SK-N-SH treated with all-trans-retinoic acid at 6 μM for 48 hours (cell line): Measurements from ENCODE around the gene SCFD1.

Experiments used
- ARNTL ChIP-seq: fragments of 450-650 bp; formaldehyde crosslinking; IDR thresholded peaks from 2 replicates; pipeline ENCODE4 v1.5.0; 2020; ENCODE audit warnings: low read depth, mild to moderate bottlenecking, moderate library complexity, borderline replicate concordance
- GLIS3 ChIP-seq: fragments of 250-450 bp; sonication (Bioruptor Pico); IDR thresholded peaks from 2 replicates; pipeline ENCODE4 v1.5.0; 2020; ENCODE audit warnings: mild to moderate bottlenecking, moderate library complexity
- ISL1 ChIP-seq: fragments of 250-450 bp; sonication (Bioruptor Pico); IDR thresholded peaks from 2 replicates; pipeline ENCODE4 v2.1.2; 2022; ENCODE audit warnings: mild to moderate bottlenecking, moderate library complexity
- ZFP3 ChIP-seq: fragments of 250-450 bp; sonication (Bioruptor Pico); IDR thresholded peaks from 2 replicates; pipeline ENCODE4 v1.5.0; 2020; ENCODE audit warnings: mild to moderate bottlenecking, moderate library complexity
- ZNF565 ChIP-seq: fragments of 450-650 bp; formaldehyde crosslinking; conservative IDR thresholded peaks from 2 replicates; pipeline ENCODE4 v1.5.0; 2020; ENCODE audit warnings: low read depth, mild to moderate bottlenecking, moderate library complexity
- ZNF8 ChIP-seq: fragments of 450-650 bp; formaldehyde crosslinking; IDR thresholded peaks from 2 replicates; pipeline ENCODE4 v1.5.0; 2020; ENCODE audit warnings: mild to moderate bottlenecking, moderate library complexity
- TF ChIP-seq, protein P1 (sequence below): fragments of 250-450 bp; sonication (Bioruptor Pico); IDR thresholded peaks from 2 replicates; pipeline ENCODE4 v1.8.0; 2020; ENCODE audit warnings: mild to moderate bottlenecking, moderate library complexity, borderline replicate concordance
- TF ChIP-seq, protein P2 (sequence below): fragments of 250-450 bp; sonication (Bioruptor Pico); IDR thresholded peaks from 2 replicates; pipeline ENCODE4 v1.5.1; 2021; ENCODE audit warnings: mild to moderate bottlenecking, moderate library complexity

DNA sequence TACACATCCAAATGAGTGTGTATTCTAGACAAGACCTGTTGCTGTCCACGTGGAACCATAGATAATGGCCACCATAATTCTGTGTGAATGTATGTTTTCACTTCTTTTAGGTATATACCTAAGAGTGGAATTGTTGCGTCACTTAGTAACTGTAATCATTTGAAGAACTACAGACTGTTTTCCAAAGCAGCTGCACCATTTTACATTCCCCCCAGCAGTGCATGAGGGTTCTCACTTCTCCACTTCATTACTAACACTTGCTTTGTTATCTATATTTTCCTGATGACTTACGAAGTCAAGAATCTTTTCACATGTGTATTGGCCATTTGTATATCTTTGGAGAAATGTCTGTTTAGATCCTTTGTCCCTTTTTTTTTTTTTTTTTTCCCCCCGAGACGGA is 106.4 kb downstream of the SCFD1 start:
- TF ChIP-seq ISL1 (CRISPR knock-in tag) (no peak), ZNF565 (CRISPR knock-in tag) (no peak), GLIS3 (CRISPR knock-in tag) (no peak), ARNTL (CRISPR knock-in tag) (no peak), ZFP3 (CRISPR knock-in tag) (no peak), ZNF8 (CRISPR knock-in tag) (no peak)
- TF ChIP-seq, protein P1, sequence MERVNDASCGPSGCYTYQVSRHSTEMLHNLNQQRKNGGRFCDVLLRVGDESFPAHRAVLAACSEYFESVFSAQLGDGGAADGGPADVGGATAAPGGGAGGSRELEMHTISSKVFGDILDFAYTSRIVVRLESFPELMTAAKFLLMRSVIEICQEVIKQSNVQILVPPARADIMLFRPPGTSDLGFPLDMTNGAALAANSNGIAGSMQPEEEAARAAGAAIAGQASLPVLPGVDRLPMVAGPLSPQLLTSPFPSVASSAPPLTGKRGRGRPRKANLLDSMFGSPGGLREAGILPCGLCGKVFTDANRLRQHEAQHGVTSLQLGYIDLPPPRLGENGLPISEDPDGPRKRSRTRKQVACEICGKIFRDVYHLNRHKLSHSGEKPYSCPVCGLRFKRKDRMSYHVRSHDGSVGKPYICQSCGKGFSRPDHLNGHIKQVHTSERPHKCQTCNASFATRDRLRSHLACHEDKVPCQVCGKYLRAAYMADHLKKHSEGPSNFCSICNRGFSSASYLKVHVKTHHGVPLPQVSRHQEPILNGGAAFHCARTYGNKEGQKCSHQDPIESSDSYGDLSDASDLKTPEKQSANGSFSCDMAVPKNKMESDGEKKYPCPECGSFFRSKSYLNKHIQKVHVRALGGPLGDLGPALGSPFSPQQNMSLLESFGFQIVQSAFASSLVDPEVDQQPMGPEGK = no peak
- TF ChIP-seq, protein P2, sequence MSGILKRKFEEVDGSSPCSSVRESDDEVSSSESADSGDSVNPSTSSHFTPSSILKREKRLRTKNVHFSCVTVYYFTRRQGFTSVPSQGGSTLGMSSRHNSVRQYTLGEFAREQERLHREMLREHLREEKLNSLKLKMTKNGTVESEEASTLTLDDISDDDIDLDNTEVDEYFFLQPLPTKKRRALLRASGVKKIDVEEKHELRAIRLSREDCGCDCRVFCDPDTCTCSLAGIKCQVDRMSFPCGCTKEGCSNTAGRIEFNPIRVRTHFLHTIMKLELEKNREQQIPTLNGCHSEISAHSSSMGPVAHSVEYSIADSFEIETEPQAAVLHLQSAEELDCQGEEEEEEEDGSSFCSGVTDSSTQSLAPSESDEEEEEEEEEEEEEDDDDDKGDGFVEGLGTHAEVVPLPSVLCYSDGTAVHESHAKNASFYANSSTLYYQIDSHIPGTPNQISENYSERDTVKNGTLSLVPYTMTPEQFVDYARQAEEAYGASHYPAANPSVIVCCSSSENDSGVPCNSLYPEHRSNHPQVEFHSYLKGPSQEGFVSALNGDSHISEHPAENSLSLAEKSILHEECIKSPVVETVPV (CRISPR knock-in tag) = no peak
